GM18907 (cell line): ENCODE data around the gene CEP83.

ENCODE experiments used
- ATAC-seq: cut with Tn5 transposase; IDR thresholded peaks from one replicate; pipeline ENCODE4 v1.9.1; 2021; ENCODE audit warnings: mild to moderate bottlenecking, moderate library complexity; ENCODE audit not compliant: unreplicated experiment

The CEP83 gene

DNA sequence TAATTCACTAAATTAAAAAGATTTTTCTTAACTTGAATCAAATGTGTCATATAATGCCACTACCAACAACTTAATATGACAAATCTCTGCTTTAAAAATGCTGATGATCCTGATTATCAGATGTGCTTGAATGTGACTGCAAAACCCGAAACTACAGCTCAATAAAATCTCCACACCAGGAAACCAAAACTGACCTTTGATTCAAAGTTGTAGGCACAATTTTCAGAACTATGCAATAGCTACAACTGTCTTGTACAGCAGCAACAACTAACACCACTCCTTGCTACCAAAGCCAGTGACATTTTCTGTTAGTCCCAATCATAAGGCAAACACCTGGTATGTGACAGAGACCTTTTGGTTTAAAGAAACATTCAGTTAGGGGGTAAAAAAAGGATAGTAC, 147.3 kb downstream of the CEP83 start:
- ATAC-seq, result no peak

DNA sequence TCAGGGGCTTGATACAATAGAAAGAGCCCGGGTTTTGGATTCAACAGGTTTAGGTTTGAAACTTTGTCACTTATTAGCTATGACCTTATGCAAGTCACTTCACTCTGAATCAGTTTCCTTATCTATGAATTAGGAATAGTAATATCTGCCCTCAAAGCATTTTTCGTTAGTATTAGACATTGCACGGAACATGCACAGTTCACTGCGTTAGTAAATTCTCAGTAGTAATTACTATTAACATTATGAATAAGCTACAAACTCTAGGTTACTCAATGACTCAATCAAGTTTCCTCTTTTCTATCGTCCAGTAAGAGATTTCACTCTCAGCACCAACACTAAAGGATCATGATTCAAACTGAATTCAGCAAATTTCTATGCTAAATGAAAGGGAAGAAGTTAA, 150.3 kb downstream of the CEP83 start:
- peak; percentile 87 for ATAC-seq

GRCh38 chr12:94308612-94309011, 151.1 kb downstream of the CEP83 start:
- no peak for ATAC-seq

GRCh38 chr12:94305130-94305957, 154.3 kb downstream of the CEP83 start:
- peak; percentile 47 for ATAC-seq

DNA sequence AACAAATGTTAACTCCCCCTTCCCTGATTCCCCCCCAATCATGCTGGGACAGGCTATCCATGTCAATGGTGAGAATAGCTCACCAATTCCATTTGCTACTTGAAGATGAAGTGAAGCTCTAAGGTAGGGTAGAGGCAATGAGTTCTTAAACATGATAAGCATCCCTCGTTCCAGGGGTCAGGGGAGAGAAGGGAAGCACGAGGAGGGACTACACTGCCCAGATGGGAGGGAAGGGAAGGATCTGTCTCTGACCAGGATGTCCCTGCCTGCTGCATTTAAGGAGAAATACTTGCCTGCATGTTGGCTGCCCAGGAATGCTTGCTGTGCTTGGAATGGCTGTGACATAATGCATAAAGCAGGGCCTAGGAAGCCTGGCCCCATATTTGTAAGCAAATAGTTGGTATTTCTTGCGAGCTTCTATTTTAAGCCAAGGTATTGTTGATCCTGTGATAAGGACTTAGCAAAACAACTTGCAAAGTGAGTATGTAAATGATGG, 155.1 kb downstream of the CEP83 start:
- no peak for ATAC-seq

- ATAC-seq, result no peak
Observed at GRCh38 chr12:94304012-94304411, 155.7 kb downstream of the CEP83 start.

DNA sequence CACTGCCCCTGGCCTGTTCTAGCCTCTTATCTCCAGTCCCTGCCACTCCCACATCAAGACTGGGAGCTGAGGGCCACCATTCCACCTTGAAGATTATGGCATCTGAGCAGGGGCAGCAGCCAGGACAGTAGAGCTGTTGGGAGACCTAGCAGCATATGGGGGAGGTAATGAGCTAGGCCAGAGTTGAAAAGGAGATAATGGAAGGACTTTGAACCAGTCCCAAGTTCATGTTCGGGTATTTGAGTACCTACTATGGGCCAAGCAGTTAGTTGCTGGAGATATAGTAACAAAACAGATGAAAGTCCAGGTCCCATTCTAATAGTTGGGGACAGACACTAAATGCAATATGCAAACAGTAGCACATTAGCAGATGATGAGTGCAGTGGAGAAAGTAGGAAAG, 159.8 kb downstream of the CEP83 start:
- ATAC-seq, result no peak

DNA sequence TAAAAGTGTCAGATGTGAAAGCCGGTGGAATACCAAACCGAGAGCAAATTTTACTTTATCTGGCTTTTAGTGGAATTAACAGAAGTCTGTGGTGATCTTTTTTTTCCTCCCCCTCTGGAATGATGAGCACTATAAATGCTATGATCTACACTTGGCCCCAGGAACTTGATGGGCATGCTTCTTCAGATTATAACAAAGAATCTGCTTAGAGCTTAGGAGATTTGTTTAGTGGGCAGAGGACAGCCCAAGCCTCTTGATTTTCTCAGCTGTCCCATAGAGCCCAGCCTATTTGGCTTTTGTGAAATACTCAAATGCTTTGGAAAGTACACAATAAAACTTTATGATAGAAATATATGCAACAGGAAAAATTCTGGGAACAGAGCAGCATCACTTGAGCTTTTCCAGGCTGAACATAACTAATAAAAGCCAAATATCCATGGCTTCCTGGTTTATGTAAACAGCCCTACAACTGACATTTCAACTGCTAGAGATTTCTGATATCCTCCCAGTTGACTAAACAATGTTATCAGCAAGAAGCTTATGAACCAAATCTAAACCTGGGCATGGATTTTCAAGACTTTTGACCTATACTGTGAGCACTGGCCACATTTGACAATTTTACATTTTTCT, 161.7 kb downstream of the CEP83 start:
- no peak for ATAC-seq

- no peak for ATAC-seq
Observed at GRCh38 chr12:94297096-94297699, 162.5 kb downstream of the CEP83 start.

- ATAC-seq, result no peak
Observed at GRCh38 chr12:94290353-94290752, 169.3 kb downstream of the CEP83 start.

GRCh38 chr12:94289461-94290312, 170.0 kb downstream of the CEP83 start:
- no peak for ATAC-seq

- no peak for ATAC-seq
Observed at GRCh38 chr12:94287245-94287628, 172.4 kb downstream of the CEP83 start.

DNA sequence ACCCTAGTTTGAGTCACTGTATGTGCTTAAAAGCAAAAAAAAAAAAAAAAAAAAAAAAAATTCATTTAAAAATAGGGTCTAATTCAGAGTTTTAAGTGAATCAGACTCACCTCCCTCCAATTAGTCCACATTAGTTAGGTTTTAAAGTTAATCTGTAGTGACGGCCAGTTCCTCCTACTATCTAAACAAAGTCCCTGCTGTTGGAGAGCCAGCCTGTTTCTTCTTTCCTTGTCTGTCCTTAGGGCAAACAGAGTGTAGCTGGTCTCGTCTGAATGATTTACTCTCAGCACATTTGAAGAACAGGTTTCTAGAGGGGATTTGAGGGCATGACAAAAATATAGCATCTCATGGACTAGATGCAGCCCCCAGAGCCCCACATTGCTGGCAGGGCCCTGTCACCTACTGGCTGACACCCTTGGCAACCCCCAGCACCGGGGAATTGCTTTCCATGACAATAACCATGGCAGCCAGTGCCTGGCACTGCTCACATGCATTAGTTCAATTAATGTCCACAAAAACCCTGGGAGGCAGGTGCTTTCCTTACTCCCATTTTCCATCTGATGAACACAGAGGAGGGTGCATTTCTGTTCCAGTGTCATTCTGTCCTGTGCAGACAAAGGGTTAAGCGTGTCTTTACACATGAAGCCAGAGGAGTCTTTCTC, 173.0 kb downstream of the CEP83 start:
- ATAC-seq, result no peak

GRCh38 chr12:94285943-94286582, 173.6 kb downstream of the CEP83 start:
- ATAC-seq, result no peak

- no peak for ATAC-seq
Observed at GRCh38 chr12:94284859-94285258, 174.8 kb downstream of the CEP83 start.

- ATAC-seq, result no peak
Observed at GRCh38 chr12:94284046-94284445, 175.6 kb downstream of the CEP83 start.

DNA sequence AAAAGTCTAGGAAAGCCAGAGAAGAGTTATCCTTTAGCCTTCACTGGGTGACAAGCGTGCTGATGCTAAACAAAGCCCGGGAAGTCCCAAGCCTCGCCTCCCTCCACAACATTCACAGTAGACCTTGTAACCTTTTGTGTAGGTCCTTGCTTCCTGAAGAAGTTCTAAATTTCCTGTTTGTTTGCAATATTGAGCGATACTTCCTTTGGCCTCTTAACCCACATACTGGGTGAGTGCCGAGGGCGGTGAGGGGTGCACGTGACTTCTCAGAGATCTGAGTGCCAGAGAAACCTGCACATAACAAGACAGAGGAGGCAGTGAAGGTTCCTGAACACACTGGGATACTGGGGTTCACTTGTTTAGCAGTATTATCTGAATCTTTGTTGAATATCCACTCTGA, 177.0 kb downstream of the CEP83 start:
- ATAC-seq, result no peak

GRCh38 chr12:94280063-94280462, 179.6 kb downstream of the CEP83 start:
- no peak for ATAC-seq

- ATAC-seq, result no peak
Observed at GRCh38 chr12:94277426-94278000, 182.2 kb downstream of the CEP83 start.

GRCh38 chr12:94276725-94277124, 182.9 kb downstream of the CEP83 start:
- ATAC-seq, result no peak
